DND-41 (cell line): ENCODE results near the gene BAIAP2.

Source experiments
- ATAC-seq: fragments of 200-7000 bp; cut with Tn5 transposase; 3 replicates; pipeline ENCODE4 v1.9.1; 2021; ENCODE audit warnings: low read depth; ENCODE audit not compliant: insufficient read depth
- DNase-seq: peaks from one replicate; pipeline ENCODE4 v3.0.0-alpha.2; 2020
- H2AFZ ChIP-seq: 2 replicates; pipeline ENCODE4 v1.6.0; 2012; ENCODE audit warnings: low read depth, low read length
- H3K27ac ChIP-seq: 2 replicates; pipeline ENCODE4 v1.5.1; 2012; ENCODE audit warnings: low read length, inconsistent platforms
- H3K27me3 ChIP-seq: fragments of 200-600 bp; sonication (generic); 2 replicates; pipeline ENCODE4 v1.6.0; 2012; ENCODE audit warnings: low read length, mild to moderate bottlenecking, inconsistent platforms; ENCODE audit not compliant: insufficient read depth, poor library complexity
- H3K36me3 ChIP-seq: 2 replicates; pipeline ENCODE4 v1.5.1; 2012; ENCODE audit warnings: low read length, inconsistent platforms; ENCODE audit not compliant: insufficient read depth
- H3K4me1 ChIP-seq: 2 replicates; pipeline ENCODE4 v1.5.1; 2012; ENCODE audit warnings: mild to moderate bottlenecking, low read length; ENCODE audit not compliant: insufficient read depth
- H3K4me2 ChIP-seq: 2 replicates; pipeline ENCODE4 v1.6.0; 2012; ENCODE audit warnings: mild to moderate bottlenecking, moderate library complexity, low read length, inconsistent platforms; ENCODE audit not compliant: insufficient read depth
- H3K4me3 ChIP-seq, 2 experiments: fragments of 200-600 bp in 1 of 2; shearing (Covaris generic) in 1 of 2; 2 replicates each; pipeline ENCODE4 v1.5.1; 2012 to 2016; ENCODE audit warnings: inconsistent platforms in 2 of 2, low read length in 2 of 2, mild to moderate bottlenecking in 2 of 2, low read depth in 1 of 2, moderate library complexity in 1 of 2
- H3K79me2 ChIP-seq: 2 replicates; pipeline ENCODE4 v1.6.0; 2012; ENCODE audit warnings: low read length, inconsistent platforms; ENCODE audit not compliant: insufficient read depth
- H3K9ac ChIP-seq: 2 replicates; pipeline ENCODE4 v1.6.0; 2012; ENCODE audit warnings: low read depth, mild to moderate bottlenecking, inconsistent platforms, low read length, moderate library complexity
- H3K9me3 ChIP-seq: 2 replicates; pipeline ENCODE4 v1.5.1; 2012; ENCODE audit warnings: low read length, moderate library complexity, mild to moderate bottlenecking, inconsistent platforms; ENCODE audit not compliant: insufficient read depth, severe bottlenecking
- H4K20me1 ChIP-seq: 2 replicates; pipeline ENCODE4 v1.6.0; 2012; ENCODE audit warnings: low read length; ENCODE audit not compliant: insufficient read depth
- CTCF ChIP-seq: IDR thresholded peaks from 2 replicates; pipeline ENCODE4 v1.5.1; 2012; ENCODE audit warnings: borderline replicate concordance, low read length, moderate library complexity, mild to moderate bottlenecking; ENCODE audit not compliant: poor library complexity, severe bottlenecking; ENCODE audit errors: extremely low read depth
- EZH2 ChIP-seq: IDR thresholded peaks from 3 replicates; pipeline ENCODE4 v1.6.1; 2012; ENCODE audit warnings: borderline replicate concordance, low read depth, mild to moderate bottlenecking, moderate library complexity, low read length, inconsistent platforms; ENCODE audit not compliant: severe bottlenecking

BAIAP2 gene

GRCh38 chr17:81052199-81052997 is 17.4 kb downstream of the BAIAP2 start:
- no peaks in the 10 kb centered on the region for H3K4me1 ChIP-seq
- H2AFZ ChIP-seq: no peak overlapping the region
- H3K36me3 ChIP-seq: no peaks in the 10 kb centered on the region
- DNase-seq: no peak
- no peaks in the 10 kb centered on the region for H3K9me3 ChIP-seq
- no peak overlapping the region for H3K9ac ChIP-seq
- no peak for TF ChIP-seq EZH2
- no peak for TF ChIP-seq CTCF
- no peaks in the 10 kb centered on the region for H3K27me3 ChIP-seq
- H3K27ac ChIP-seq: no peak overlapping the region
- ATAC-seq: no peak
- no peaks in the 10 kb centered on the region for H3K79me2 ChIP-seq
- no peak overlapping the region for H3K4me2 ChIP-seq
- H4K20me1 ChIP-seq: peaks cover 10% of the 10 kb centered on the region
- no peak overlapping the region for H3K4me3 ChIP-seq

DNA sequence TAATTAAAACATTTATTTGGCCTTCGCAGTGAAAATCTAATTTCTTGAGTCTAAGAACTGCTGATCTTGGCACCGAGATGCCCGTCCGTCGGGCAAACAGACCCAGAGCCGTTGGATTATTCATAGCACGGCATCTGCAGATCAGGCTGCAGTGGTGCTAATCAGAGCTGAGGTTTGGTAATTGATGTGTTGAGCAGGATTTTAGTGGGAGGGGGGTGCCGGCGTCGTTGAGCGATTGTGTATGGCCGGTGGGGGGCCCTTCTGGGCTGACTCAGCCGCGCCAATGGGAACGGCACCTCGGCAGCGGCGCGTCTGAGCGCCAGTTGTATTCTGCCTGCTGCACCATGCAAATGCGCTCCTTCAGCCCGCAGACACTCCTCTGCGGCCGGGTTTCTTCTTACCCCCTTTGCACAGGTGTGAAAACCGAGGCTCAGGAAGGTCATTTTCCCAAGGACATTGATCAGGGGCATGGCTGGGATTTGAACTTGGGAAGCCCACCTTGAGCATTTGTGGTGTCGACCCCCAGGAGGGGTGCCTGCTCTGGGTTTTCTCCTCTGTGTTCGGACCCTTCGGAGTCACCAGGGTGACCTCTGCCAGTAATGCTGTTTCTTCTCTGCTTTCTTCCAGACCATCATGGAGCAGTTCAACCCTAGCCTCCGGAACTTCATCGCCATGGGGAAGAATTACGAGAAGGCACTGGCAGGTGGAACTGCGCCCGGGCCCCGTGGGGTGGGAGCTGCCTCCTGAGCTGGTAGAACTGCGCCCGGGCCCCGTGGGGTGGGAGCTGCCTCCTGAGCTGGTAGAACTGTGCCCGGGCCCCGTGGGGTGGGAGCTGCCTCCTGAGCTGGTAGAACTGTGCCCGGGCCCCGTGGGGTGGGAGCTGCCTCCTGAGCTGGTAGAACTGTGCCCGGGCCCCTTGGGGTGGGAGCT is 18.4 kb downstream of the BAIAP2 start:
- no peaks in the 10 kb centered on the region for H3K79me2 ChIP-seq
- H3K4me3 ChIP-seq: no peak overlapping the region
- no peak for TF ChIP-seq EZH2
- no peak for TF ChIP-seq CTCF
- ATAC-seq: no peak
- no peak overlapping the region for H2AFZ ChIP-seq
- no peak overlapping the region for H3K27ac ChIP-seq
- no peaks in the 10 kb centered on the region for H3K36me3 ChIP-seq
- no peak overlapping the region for H3K9ac ChIP-seq
- no peaks in the 10 kb centered on the region for H3K27me3 ChIP-seq
- H3K4me2 ChIP-seq: no peak overlapping the region
- no peak for DNase-seq
- no peaks in the 10 kb centered on the region for H3K9me3 ChIP-seq
- peaks cover 10% of the 10 kb centered on the region for H4K20me1 ChIP-seq
- no peaks in the 10 kb centered on the region for H3K4me1 ChIP-seq

DNA sequence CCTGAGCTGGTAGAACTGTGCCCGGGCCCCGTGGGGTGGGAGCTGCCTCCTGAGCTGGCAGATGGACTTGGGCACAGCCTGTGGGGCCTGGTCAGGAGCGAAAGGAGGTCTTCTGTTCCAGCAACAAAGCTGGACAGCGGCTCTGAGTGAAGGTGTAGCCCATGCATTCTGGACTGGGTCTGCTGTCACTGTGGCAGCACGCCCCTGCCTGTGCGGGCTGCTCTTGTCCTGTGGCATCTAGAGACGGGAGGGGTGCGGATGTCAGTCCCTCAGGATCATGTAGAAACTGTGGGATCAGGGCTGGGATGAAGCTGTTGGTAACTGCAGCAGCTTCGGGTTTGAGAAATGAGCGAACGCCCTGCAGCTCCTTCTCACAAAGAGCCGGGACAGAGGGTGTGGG is 19.4 kb downstream of the BAIAP2 start:
- Histone ChIP-seq H3K4me3 (no peak overlapping the region), H3K4me2 (no peak overlapping the region), H3K9ac (no peak overlapping the region), H3K27me3 (no peaks in the 10 kb centered on the region), H3K36me3 (no peaks in the 10 kb centered on the region), H3K9me3 (no peaks in the 10 kb centered on the region), H3K79me2 (no peaks in the 10 kb centered on the region), H4K20me1 (peaks cover 10% of the 10 kb centered on the region; the same call in 1 of the 2 replicates), H3K4me1 (no peaks in the 10 kb centered on the region), H3K27ac (no peak overlapping the region), H2AFZ (no peak overlapping the region)
- DNase-seq: no peak
- TF ChIP-seq EZH2 (no peak), CTCF (no peak)
- no peak for ATAC-seq
